ENCODE results near the gene TRIM28.

The TRIM28 gene

DNA sequence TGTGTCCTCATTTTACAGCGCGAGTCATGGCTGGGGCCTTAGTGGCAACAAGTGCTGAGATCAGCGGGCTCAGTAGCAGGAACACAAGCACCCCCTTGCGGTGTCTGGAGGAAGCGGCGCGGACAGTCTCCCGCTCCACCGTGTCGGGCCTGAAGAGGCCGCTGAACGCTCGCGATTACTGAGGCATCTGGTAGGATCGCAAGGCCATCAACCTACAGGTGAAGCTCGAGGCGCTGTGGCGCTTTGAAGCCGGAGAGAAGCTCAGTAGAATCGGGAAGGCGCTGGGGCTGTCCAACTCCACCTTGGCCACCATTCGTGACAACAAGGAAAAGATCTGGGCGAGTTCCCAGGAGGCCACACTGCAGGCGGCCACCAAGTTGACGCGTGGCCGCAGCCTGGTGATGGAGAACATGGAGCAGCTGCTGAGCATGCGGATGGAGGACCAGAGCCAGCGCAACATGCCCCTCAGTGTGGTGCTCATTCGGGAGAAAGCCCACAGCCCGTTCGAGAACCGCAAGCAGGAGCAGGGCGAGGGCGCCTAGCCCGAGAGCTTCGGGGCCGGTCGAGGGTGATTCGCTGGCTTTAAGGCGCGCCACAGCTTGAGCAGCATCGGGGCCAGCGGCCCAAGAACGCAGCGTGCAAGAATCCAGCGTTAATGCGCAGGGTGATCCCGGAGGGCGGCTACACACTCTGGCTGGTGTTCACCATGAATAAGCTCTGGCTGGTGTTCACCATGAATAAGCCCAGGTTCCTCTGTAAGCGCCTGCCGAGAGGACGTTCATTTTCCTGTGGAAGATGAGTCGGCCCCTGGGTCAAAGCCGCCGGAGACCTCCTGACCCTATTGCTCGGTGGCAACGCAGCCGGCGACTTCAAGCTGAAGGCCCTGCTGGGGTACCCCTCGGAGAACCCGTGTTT lies 37.6 kb downstream of the TRIM28 start:
- DNase-seq: no peak

DNA sequence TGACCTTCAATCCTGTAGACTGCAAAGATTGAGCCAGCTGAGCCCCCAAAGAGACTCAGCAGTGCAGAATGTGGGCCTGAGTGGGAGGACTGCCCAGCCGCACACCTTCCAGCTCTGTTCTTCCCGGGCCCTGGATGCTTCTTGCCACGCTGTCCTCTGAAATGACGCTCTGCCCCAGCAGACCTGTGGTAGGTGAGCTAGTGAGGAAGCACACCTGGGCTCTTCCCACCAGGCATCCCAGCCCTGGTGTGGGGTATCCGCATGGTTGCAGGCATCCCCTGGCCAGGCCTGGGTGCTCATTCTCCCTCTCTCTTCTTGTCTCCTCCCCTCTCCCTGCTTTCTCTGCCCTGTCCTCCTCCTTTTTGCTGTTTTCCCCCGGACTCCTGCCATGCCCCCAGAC lies 39.1 kb downstream of the TRIM28 start:
- DNase-seq: no peak

DNA sequence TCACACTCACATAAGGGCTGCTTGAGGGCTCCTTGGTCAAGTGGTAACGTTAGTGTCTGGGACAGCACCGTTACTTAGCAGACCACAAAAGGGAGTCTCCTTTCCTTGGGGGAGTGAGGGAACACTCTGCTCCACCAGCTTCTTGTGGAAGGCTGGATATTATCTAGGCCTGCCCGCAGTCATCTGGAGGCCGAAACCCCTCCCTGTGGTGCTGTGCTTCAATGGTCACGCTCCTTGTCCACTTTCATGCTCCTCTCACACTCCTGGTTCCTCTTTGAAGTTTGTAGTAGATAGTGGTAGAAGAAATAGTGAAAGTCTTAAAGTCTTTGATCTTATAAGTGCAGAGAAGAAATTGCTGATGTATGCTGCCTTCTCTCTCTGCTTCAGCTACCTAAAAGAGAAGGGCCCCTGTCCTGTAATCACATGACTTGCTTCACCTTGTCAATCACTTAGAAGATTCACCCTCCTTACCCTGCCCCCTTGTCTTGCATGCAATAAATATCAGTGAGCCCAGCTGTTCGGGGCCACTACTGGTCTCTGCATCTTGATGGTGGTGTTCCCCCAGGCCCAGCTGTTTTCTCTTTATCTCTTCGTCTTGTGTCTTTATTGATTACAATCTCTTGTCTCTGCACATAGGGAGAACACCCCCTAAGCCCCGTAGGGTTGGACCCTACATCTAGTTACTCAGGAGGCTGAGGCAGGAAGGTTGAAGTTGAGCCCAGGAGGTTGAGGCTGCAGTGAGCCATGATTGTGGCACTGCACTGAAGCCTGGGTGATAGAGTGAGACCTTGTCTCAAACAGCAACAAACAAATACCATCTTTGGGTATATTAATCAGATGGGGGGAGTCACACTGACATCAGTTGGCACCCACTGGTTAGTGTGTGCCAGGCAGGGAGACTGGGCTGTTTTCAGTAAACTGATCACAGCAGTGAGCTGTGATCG lies 40.9 kb downstream of the TRIM28 start:
- no peak for DNase-seq

DNA sequence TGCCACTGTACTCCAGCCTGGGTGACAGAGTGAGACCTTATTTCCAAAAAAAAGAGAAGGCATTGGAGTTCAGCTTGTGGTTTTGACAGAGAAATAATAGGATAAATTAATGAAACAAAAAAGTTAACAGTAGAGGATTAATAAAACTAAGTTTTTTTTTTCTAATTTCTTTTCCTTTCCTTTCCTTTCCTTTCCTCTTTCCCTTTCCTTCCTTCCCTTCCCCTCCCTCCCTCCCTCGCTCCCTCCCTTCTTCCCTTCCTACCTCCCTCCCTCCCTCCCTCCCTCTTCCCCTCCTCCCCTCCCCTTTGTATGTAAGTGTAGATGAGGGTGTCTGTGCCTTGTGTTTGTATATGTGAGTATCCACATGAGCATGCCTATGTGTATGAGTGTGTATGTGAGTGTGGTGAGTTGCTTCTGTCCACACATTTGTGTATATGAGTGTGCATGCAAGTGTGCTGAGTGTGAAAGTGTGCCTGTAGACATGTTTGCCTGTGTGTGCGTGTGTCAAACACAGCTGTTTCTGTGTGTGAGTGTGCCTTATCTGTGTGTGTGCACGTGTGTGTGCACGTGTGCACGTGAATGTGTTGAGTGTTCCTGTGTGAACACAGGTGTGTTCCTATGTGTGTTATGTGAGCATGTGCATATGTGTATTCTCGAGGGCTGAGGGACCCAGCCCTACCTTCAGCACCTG lies 41.7 kb downstream of the TRIM28 start:
- DNase-seq: no peak

DNA sequence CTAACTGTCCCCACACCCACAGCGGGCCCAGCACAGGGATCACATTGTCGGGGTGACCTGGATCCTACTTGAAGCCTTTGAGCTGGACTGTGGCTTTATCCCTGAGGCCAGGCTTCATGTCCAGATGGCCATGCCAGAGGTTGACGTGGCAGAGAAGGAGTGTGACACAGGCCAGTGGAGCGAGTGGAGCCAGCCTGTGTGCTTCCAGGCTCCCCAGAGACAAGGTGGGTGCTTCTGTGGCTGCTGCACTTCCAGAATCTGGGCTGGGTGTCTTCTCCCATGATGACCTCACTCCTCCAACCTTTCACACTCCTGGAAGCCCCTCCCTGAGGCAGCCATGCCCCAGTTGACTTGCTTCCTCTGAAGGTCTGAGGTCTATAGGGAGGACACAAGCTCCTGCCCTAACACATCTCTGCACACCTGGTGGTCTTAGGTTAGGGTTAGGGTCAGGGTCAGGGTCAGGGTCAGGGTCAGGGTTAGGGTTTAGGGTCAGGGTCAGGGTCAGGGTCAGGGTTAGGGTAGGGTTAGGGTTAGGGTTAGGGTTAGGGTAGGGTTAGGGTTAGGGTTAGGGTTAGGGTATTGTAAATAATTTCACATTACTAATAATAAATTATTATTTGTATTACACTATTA lies 42.4 kb downstream of the TRIM28 start:
- DNase-seq: no peak

All from DMS153 (cell line).